Trophoblast cell (in vitro differentiated cells and primary cell): Measurements from ENCODE around the gene GHRHR.

Experiments used
- DNase-seq, 2 donors: peaks; one replicate each; pipeline ENCODE4 v3.0.0-alpha.2; 2016
- H2AFZ ChIP-seq: 2 replicates; pipeline ENCODE4 v1.6.1; 2013; ENCODE audit warnings: low read length, moderate library complexity, mild to moderate bottlenecking; ENCODE audit not compliant: insufficient read depth, poor library complexity
- H2AK5ac ChIP-seq: 2 replicates; pipeline ENCODE4 v1.6.1; 2013; ENCODE audit warnings: mild to moderate bottlenecking, low read length
- H2BK120ac ChIP-seq: 2 replicates; pipeline ENCODE4 v1.6.1; 2013; ENCODE audit warnings: low read length, mild to moderate bottlenecking, moderate library complexity; ENCODE audit not compliant: insufficient read depth, poor library complexity
- H2BK12ac ChIP-seq: 2 replicates; pipeline ENCODE4 v1.6.1; 2013; ENCODE audit warnings: mild to moderate bottlenecking, low read length, moderate library complexity
- H2BK5ac ChIP-seq: 2 replicates; pipeline ENCODE4 v1.6.1; 2013; ENCODE audit warnings: low read length, low read depth, moderate library complexity, mild to moderate bottlenecking; ENCODE audit not compliant: poor library complexity
- H3K14ac ChIP-seq: 2 replicates; pipeline ENCODE4 v1.6.1; 2013; ENCODE audit warnings: mild to moderate bottlenecking, low read length
- H3K18ac ChIP-seq: 2 replicates; pipeline ENCODE4 v1.6.1; 2013; ENCODE audit warnings: mild to moderate bottlenecking, low read length
- H3K23ac ChIP-seq: 2 replicates; pipeline ENCODE4 v1.6.1; 2013; ENCODE audit warnings: low read length
- H3K27ac ChIP-seq: 2 replicates; pipeline ENCODE4 v1.5.1; 2013; ENCODE audit warnings: low read depth, mild to moderate bottlenecking, inconsistent platforms, low read length, moderate library complexity
- H3K27me3 ChIP-seq: 2 replicates; pipeline ENCODE4 v1.6.1; 2013; ENCODE audit warnings: inconsistent platforms, mild to moderate bottlenecking, low read length, moderate library complexity; ENCODE audit not compliant: insufficient read depth
- H3K36me3 ChIP-seq, 2 experiments: 1 replicate in 1 of 2; 2 replicates in 1 of 2; pipeline ENCODE4 v1.6.1; 2013; ENCODE audit warnings: low read length in 2 of 2, mild to moderate bottlenecking in 2 of 2, moderate library complexity in 1 of 2; ENCODE audit not compliant: insufficient read depth in 2 of 2, control insufficient read depth in 1 of 2
- H3K4ac ChIP-seq: 2 replicates; pipeline ENCODE4 v1.6.1; 2013; ENCODE audit warnings: low read depth, mild to moderate bottlenecking, low read length, moderate library complexity
- H3K4me1 ChIP-seq, 2 experiments: 1 replicate in 1 of 2; 2 replicates in 1 of 2; pipeline ENCODE4 v1.6.1; 2013; ENCODE audit warnings: low read length in 2 of 2, mild to moderate bottlenecking in 2 of 2, moderate library complexity in 1 of 2; ENCODE audit not compliant: insufficient read depth in 2 of 2, control insufficient read depth in 1 of 2
- H3K4me2 ChIP-seq: 2 replicates; pipeline ENCODE4 v1.6.1; 2013; ENCODE audit warnings: inconsistent platforms, mild to moderate bottlenecking, low read length, moderate library complexity
- H3K4me3 ChIP-seq: 2 replicates; pipeline ENCODE4 v1.5.1; 2013; ENCODE audit warnings: mild to moderate bottlenecking, low read depth, low read length, inconsistent platforms
- H3K79me1 ChIP-seq: one replicate; pipeline ENCODE4 v1.6.1; 2013; ENCODE audit warnings: low read length
- H3K79me2 ChIP-seq: 2 replicates; pipeline ENCODE4 v1.6.1; 2013; ENCODE audit warnings: low read length, mild to moderate bottlenecking; ENCODE audit not compliant: control insufficient read depth, insufficient read depth, poor library complexity
- H3K9ac ChIP-seq: 2 replicates; pipeline ENCODE4 v1.6.1; 2013; ENCODE audit warnings: mild to moderate bottlenecking, low read length
- H3K9me3 ChIP-seq: 2 replicates; pipeline ENCODE4 v1.6.1; 2013; ENCODE audit warnings: low read depth, mild to moderate bottlenecking, control low read depth, inconsistent platforms, low read length; ENCODE audit not compliant: insufficient read depth
- H4K12ac ChIP-seq: 2 replicates; pipeline ENCODE4 v1.6.1; 2013; ENCODE audit warnings: low read depth, mild to moderate bottlenecking, low read length, moderate library complexity
- H4K8ac ChIP-seq: 2 replicates; pipeline ENCODE4 v1.6.1; 2013; ENCODE audit warnings: low read depth, mild to moderate bottlenecking, low read length, moderate library complexity
- H4K91ac ChIP-seq: one replicate; pipeline ENCODE4 v1.6.1; 2013; ENCODE audit warnings: low read depth, mild to moderate bottlenecking, low read length, moderate library complexity
- WGBS: extraction: QIAGEN DNeasy Blood & Tissue Kit; methylation state at CpG from one replicate; pipeline ENCODE4 v1.1.7; 2013; ENCODE audit warnings: missing lambda C conversion rate; ENCODE audit not compliant: insufficient read length, insufficient coverage; ENCODE audit errors: extremely low coverage; 5-methylcytosine and 5-hydroxymethylcytosine counted together

GHRHR gene

GRCh38 chr7:30988351-30989005, 24.7 kb downstream of the GHRHR start:
- Histone ChIP-seq H3K79me2 (no peaks in the 10 kb centered on the region), H2AFZ (no peak overlapping the region), H2AK5ac (no peak overlapping the region), H4K8ac (peak overlapping the region; percentile 22), H3K79me1 (no peaks in the 10 kb centered on the region), H3K4me1 (peaks cover 15 to 19% of the 10 kb centered on the region in 2 experiments), H2BK5ac (no peak overlapping the region), H3K18ac (peak overlapping the region; percentile 1), H3K4ac (no peak overlapping the region), H4K12ac (no peak overlapping the region), H3K27me3 (no peaks in the 10 kb centered on the region), H2BK12ac (no peak overlapping the region), H3K9me3 (peaks cover 2% of the 10 kb centered on the region), H3K36me3 (no peaks in the 10 kb centered on the region), H3K27ac (no peak overlapping the region), H3K4me2 (no peak overlapping the region), H3K14ac (no peak overlapping the region), H3K9ac (no peak overlapping the region), H3K4me3 (no peak overlapping the region), H3K23ac (no peak overlapping the region), H4K91ac (no peak overlapping the region), H2BK120ac (no peak overlapping the region)
- whole genome bisulfite sequencing: no CpG with 5 or more reads among the region's 19 CpGs
- peak; percentile 70 to 89 for DNase-seq

- H3K27me3 ChIP-seq: no peaks in the 10 kb centered on the region
Observed at GRCh38 chr7:30989008-30989823, 25.5 kb downstream of the GHRHR start.

GRCh38 chr7:30989824-30990672, 26.3 kb downstream of the GHRHR start:
- Histone ChIP-seq H2AK5ac (no peak overlapping the region), H2BK120ac (no peak overlapping the region), H4K12ac (no peak overlapping the region), H3K4me3 (no peak overlapping the region), H4K8ac (no peak overlapping the region), H3K14ac (no peak overlapping the region), H3K27me3 (no peaks in the 10 kb centered on the region), H3K27ac (no peak overlapping the region), H2BK12ac (no peak overlapping the region), H3K36me3 (no peaks in the 10 kb centered on the region), H3K18ac (no peak overlapping the region), H3K79me1 (no peaks in the 10 kb centered on the region), H3K79me2 (no peaks in the 10 kb centered on the region), H3K4me2 (no peak overlapping the region), H3K23ac (no peak overlapping the region), H3K9ac (no peak overlapping the region), H4K91ac (no peak overlapping the region), H2AFZ (no peak overlapping the region), H2BK5ac (no peak overlapping the region), H3K4ac (no peak overlapping the region), H3K9me3 (peaks cover 2% of the 10 kb centered on the region), H3K4me1 (peaks cover 15 to 19% of the 10 kb centered on the region in 2 experiments)
- no peak for DNase-seq
- no CpG with 5 or more reads among the region's 10 CpGs for WGBS

More at GRCh38 chr7:30989008-30989823, 25.5 kb downstream of the GHRHR start:
- Histone ChIP-seq H2AK5ac (no peak overlapping the region), H3K36me3 (no peaks in the 10 kb centered on the region), H3K9ac (no peak overlapping the region), H2BK5ac (no peak overlapping the region), H4K8ac (peak overlapping the region; percentile 22), H2AFZ (no peak overlapping the region), H3K23ac (no peak overlapping the region), H3K27ac (no peak overlapping the region), H3K4me2 (no peak overlapping the region), H3K4me1 (peaks cover 15 to 19% of the 10 kb centered on the region in 2 experiments), H3K14ac (no peak overlapping the region), H4K12ac (no peak overlapping the region), H4K91ac (no peak overlapping the region), H2BK12ac (no peak overlapping the region), H3K4me3 (no peak overlapping the region), H3K79me1 (no peaks in the 10 kb centered on the region), H3K79me2 (no peaks in the 10 kb centered on the region), H3K9me3 (peaks cover 2% of the 10 kb centered on the region), H2BK120ac (no peak overlapping the region), H3K18ac (peak overlapping the region; percentile 1), H3K4ac (no peak overlapping the region)
- no peak for DNase-seq
- WGBS: no CpG with 5 or more reads among the region's 16 CpGs

GRCh38 chr7:30990673-30991170, 27.0 kb downstream of the GHRHR start:
- Histone ChIP-seq H2AK5ac (no peak overlapping the region), H3K18ac (no peak overlapping the region), H2BK5ac (no peak overlapping the region), H3K9me3 (peaks cover 2% of the 10 kb centered on the region), H3K14ac (no peak overlapping the region), H2BK12ac (no peak overlapping the region), H3K23ac (no peak overlapping the region), H3K4me3 (no peak overlapping the region), H3K4me2 (no peak overlapping the region), H3K27ac (no peak overlapping the region), H3K27me3 (no peaks in the 10 kb centered on the region), H3K79me1 (no peaks in the 10 kb centered on the region), H4K12ac (no peak overlapping the region), H4K8ac (no peak overlapping the region), H2AFZ (no peak overlapping the region), H2BK120ac (no peak overlapping the region), H3K4ac (no peak overlapping the region), H3K4me1 (peaks cover 15 to 19% of the 10 kb centered on the region in 2 experiments), H3K9ac (no peak overlapping the region), H4K91ac (no peak overlapping the region), H3K36me3 (no peaks in the 10 kb centered on the region), H3K79me2 (no peaks in the 10 kb centered on the region)
- peak in 1 of 2 donors; percentile 11 for DNase-seq
- no CpG with 5 or more reads among the region's 6 CpGs for WGBS
